Medulla oblongata (tissue), 1 donor: ENCODE data around the gene PRPSAP1.

ENCODE experiments used
- DNase-seq: peaks from one replicate; pipeline ENCODE4 v3.0.0-alpha.2; 2015; ENCODE audit errors: extremely low spot score

The PRPSAP1 gene

DNA sequence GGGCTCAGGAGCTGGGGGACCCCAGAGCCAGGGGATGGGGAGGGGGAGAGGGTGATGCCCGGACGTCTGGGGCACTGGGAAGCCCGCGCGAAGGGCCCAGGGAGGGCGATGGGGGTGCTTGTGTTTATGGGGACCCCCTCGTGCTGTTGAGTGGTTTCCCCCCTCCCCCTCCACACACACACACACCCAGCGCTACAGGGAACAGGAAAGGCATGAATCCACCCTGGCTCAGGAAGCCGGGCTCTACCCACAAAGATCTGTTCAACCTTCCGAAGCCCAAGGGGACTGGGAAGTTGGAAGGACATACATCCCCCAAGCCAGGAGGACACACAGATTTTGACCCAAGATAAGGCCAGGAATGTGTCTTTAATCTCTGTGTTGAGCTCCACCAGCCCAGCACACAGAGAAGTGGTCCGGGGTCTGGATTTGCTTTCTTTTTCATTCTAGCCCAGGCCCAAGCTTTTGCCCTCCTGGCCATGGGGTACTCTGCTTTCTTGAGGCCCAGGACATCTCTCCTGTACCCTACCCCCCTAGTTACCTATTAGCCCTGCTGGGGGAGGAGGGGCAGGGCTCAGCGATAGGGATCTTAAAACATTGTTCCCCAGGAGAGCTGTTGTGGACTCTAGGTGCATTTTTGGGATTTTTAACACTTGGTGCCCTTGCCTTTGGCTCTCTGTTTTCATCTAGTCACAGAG lies 87.3 kb downstream of the PRPSAP1 start:
- DNase-seq, result peak; percentile 46

DNA sequence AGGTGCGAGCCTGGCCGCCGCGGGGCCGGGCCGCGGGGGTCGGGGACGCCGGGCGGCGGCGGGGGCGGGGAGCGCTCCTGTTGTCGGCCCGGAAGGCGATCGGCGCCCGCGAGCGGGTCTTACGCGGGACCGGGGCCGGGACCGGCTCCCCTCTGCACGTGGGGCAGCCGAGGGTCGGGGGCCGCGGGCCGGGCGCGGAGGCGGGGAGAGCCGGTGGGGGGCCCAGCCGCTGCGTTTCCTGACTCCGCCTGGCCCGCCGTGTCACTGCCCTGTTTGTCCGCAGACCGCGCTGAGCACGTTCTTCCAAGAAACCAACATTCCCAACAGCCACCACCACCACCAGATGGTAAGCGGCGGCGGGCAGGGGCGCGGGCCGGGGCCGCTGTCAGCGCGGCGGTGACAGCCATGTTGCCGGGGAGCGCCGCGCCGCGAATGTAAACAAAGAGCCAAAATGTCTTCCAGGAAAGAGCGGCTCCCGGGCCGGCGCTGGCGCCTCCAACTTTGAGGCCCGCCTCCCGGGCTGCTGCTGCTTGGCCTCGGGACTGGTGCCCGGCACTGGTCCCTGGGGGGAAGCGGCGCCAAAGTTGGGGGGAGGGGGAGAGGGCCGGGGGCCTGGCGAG lies 88.0 kb downstream of the PRPSAP1 start:
- peak; percentile 36 for DNase-seq

DNA sequence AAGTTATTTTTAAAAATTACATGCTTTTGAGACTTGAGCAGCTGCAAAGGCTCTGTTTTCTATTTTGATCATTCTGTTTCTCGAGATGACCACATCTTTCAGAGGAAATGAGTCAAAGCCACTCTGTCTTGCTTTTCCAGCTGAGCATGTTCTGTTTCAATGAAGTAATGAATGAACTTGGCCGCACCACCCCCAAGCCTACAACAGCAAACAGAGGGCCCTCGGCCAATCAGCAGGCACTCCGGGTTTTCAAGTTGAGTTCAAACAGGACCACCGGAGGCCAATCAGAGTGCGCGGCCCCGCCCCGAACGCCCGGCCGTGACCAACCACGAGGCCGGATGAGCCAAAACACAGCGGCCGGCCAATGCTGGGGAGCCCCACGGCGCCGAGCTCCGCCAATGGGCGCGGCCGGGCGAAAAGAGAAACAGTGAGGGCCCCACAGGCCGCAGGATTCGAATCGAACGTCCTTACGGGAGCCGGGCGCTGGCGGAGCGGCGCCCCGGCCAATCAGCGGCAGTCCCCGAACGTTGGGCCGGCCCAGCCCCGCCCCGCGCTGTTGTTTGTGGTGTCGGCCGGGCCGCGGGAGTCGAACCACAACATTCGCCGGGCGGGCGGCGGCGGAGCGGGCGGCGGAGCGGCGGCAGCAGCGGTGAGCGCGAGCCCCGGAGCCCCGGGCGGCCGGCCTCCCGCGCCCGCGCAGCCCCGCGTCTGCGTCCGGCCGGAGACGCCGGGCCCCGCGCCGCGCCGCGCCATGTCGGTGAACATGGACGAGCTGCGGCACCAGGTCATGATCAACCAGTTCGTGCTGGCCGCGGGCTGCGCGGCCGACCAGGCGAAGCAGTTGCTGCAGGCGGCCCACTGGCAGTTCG lies 88.7 kb downstream of the PRPSAP1 start, which contains the start of gene UBALD2:
TSS of gene UBALD2 (plus strand) at position 594 of the 869 bp plus-strand sequence. CDS start at position 752, 158 bp downstream.
- DNase-seq, result peak; percentile 99

DNA sequence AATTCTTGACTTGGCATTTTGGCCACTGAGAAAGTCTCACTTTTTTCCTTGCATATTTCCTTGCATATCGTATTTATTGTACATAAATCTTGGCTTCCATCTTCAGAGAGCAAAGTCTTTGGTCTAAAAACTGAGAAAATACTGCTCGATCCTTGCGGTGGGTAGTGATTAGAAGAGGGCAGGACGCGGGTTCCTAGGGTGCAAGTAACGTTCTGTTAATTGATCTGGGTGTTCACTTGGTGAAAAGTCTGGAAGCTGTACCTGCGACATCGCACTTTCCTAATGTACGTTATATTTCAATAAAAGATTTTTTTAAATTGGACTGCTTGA lies 89.3 kb downstream of the PRPSAP1 start:
- no peak for DNase-seq

DNA sequence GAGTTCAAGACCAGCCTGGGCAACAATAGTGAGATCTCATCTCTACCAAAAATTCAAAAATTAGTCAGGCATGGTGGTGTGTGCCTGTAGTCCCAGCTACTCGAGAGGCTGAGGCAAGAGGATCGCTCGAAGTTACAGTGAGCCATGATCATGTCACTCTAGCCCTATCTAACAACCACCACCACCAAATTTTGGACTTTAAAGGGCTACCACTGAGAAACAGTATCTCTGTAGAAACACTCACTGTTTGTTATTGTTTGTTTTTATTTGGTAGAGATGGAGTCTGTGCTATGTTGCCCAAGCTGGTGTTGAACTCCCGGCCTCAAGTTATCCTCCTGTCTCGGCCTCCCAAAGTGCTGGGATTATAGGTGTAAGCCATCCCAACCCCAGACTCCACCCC lies 89.8 kb downstream of the PRPSAP1 start:
- no peak for DNase-seq

DNA sequence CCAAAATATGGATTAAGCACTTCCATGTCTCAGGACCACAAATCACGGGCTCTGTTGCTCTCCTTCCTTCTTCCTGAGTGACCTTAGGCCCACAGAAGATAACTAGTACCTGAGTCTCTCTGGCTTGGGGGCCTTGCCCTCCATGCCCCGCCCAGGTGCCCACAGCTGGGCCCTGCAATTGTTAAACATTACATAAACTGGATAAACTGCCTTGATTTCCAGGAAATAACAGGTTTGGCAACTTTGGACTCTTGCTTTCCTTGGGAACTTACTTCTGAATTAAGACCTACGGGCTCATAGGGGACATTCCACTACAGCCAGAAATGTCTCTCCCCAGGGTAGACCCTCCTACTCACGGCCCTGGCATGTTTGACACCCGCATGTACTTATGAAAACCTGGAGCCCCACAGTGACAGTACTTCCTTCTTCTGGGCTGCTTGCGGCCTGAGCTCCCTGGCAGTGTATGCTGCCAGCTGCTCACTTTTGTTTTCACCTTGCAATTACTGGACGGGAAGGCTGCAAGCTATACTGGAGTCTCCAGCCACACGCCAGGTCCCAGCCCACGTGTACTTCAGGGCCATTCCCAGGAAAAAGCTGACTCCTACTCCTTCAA lies 90.9 kb downstream of the PRPSAP1 start:
- peak; percentile 42 for DNase-seq

DNA sequence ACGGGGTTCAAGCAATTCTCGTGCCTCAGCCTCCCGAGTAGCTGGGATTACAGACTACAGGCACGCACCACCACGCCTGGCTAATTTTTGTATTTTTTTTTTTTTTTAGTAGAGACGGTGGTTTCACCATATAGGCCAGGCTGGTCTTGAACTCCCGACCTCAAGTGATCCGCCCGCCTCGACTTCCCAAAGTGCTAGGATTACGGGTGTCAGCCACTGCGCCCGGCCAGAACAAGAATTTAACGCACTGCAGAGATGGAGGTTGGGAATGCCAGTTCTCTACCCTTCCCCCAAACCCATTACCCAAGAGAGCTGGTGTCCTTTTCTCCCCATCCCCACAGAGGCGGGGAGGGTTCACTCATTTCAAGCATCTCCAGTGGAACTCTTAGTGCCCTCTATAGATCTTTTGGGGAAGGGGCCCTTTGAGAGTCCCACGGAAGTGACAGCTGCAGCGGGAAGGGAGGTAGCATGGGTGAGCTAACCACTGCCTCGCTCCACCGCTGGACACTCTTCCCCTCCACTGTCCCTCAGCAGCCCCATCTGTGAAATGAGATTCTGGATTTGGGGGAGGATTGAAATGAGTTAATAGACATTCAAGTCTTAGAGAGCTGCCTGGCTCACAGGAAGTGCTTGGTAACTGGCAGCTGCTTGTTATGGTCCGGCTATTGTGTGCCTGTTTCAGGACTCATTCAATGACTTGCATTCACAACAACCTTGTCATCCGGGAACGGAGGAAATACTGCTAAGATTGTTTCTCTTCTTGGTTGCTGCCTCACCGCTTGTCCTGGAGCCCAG lies 92.1 kb downstream of the PRPSAP1 start:
- DNase-seq, result peak; percentile 75

DNA sequence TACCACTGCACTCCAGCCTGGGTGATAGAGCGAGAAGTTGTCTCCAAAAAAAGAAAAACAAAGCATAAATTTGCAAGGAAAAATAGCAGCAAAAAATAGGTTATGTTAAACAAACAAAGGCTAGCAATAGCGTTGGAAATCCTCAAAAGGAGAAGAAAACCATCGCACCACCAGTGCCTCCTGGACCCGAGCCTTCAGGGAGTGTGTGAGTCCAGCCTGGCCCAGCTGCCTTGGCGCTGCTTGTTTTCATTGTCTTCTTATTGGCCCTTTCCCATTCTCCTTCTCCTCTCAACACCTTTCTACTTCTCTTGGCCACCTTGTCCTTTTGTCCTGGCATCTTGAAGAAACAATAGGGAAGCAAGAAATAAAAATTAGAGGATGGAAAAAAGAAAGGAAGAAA lies 93.0 kb downstream of the PRPSAP1 start:
- no peak for DNase-seq

DNA sequence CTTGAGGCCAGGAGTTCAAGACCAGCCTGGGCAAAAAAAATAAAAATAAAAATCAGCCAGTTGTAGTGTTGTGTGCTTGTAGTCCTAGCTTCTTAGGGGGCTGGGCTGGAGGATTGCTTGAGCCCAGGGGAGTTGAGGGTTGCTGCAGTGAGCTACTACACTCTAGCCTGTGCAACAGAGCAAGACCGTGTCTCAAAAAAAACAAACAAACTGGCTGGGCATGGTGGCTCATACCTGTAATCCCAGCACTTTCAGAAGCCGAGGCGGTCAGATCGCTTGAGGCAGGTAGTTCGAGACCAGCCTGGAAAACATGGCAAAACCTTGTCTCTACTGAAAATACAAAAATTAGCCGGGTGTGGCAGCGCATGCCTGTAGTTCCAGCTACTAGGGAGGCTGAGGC lies 93.5 kb downstream of the PRPSAP1 start:
- DNase-seq, result no peak
